ENCODE data around the gene CXXC1.
"Not testable (repeated sequence)": the region's sequence is repeated elsewhere in the genome, so short reads cannot be mapped to it uniquely, and the experiment has no call there.

Gene CXXC1

GRCh38 chr18:50249576-50249975 lies 37.9 kb downstream of the CXXC1 start:
- H2AFZ ChIP-seq (ENCODE audit: low read depth), result no peak overlapping the region
- no peaks in the 10 kb centered on the region for H3K79me2 ChIP-seq (ENCODE audit: insufficient read depth, low read depth)
- no peaks in the 10 kb centered on the region for H3K36me3 ChIP-seq (ENCODE audit: insufficient read depth)
- H3K27ac ChIP-seq, result no peak overlapping the region
- H3K4me3 ChIP-seq (IDR thresholded peaks at IDR 0.05; ENCODE audit: insufficient read depth, low read depth, low read length), result no peak overlapping the region
- H3K4me2 ChIP-seq, result no peak overlapping the region
- no peaks in the 10 kb centered on the region for H3K4me1 ChIP-seq (ENCODE audit: low read depth, poor library complexity, severe bottlenecking)
- no peaks in the 10 kb centered on the region for H3K27me3 ChIP-seq (ENCODE audit: insufficient read depth, low read depth)
- H4K20me1 ChIP-seq (ENCODE audit: insufficient read depth), result no peaks in the 10 kb centered on the region
- TF ChIP-seq CTCF (conservative IDR thresholded peaks at IDR 0.05; ENCODE audit: low read depth, low read length), result no peak
- no peak overlapping the region for H3K9ac ChIP-seq

GRCh38 chr18:50247561-50247960 lies 39.9 kb downstream of the CXXC1 start:
- no peak overlapping the region for H2AFZ ChIP-seq (ENCODE audit: low read depth)

GRCh38 chr18:50241768-50242167 lies 45.7 kb downstream of the CXXC1 start:
- not testable (repeated sequence) for H2AFZ ChIP-seq (ENCODE audit: low read depth); H3K27ac ChIP-seq; H3K4me1 ChIP-seq (ENCODE audit: low read depth, poor library complexity, severe bottlenecking); H3K4me3 ChIP-seq (IDR thresholded peaks at IDR 0.05; ENCODE audit: insufficient read depth, low read depth, low read length); H3K4me2 ChIP-seq; H3K27me3 ChIP-seq (ENCODE audit: insufficient read depth, low read depth); H3K9ac ChIP-seq; H4K20me1 ChIP-seq (ENCODE audit: insufficient read depth); H3K36me3 ChIP-seq (ENCODE audit: insufficient read depth); H3K79me2 ChIP-seq (ENCODE audit: insufficient read depth, low read depth)

More at GRCh38 chr18:50247561-50247960, 39.9 kb downstream of the CXXC1 start:
- Histone ChIP-seq H3K4me1 (ENCODE audit: low read depth, poor library complexity, severe bottlenecking) (no peaks in the 10 kb centered on the region), H3K9ac (no peak overlapping the region), H3K27ac (no peak overlapping the region), H3K4me2 (no peak overlapping the region), H3K4me3 (IDR thresholded peaks at IDR 0.05; ENCODE audit: insufficient read depth, low read depth, low read length) (no peak overlapping the region), H3K79me2 (ENCODE audit: insufficient read depth, low read depth) (no peaks in the 10 kb centered on the region), H4K20me1 (ENCODE audit: insufficient read depth) (no peaks in the 10 kb centered on the region), H3K36me3 (ENCODE audit: insufficient read depth) (no peaks in the 10 kb centered on the region), H3K27me3 (ENCODE audit: insufficient read depth, low read depth) (no peaks in the 10 kb centered on the region)
- no peak for TF ChIP-seq CTCF (conservative IDR thresholded peaks at IDR 0.05; ENCODE audit: low read depth, low read length)

GRCh38 chr18:50240080-50240563 lies 47.4 kb downstream of the CXXC1 start:
- no peak overlapping the region for H3K27ac ChIP-seq
- H3K4me1 ChIP-seq (ENCODE audit: low read depth, poor library complexity, severe bottlenecking), result no peaks in the 10 kb centered on the region
- TF ChIP-seq CTCF (conservative IDR thresholded peaks at IDR 0.05; ENCODE audit: low read depth, low read length), result no peak
- no peak overlapping the region for H3K4me2 ChIP-seq
- H3K36me3 ChIP-seq (ENCODE audit: insufficient read depth), result no peaks in the 10 kb centered on the region
- H3K9ac ChIP-seq, result no peak overlapping the region
- no peaks in the 10 kb centered on the region for H4K20me1 ChIP-seq (ENCODE audit: insufficient read depth)
- H3K79me2 ChIP-seq (ENCODE audit: insufficient read depth, low read depth), result no peaks in the 10 kb centered on the region
- no peaks in the 10 kb centered on the region for H3K27me3 ChIP-seq (ENCODE audit: insufficient read depth, low read depth)
- H3K4me3 ChIP-seq (IDR thresholded peaks at IDR 0.05; ENCODE audit: insufficient read depth, low read depth, low read length), result no peak overlapping the region
- no peak overlapping the region for H2AFZ ChIP-seq (ENCODE audit: low read depth)

- Histone ChIP-seq H4K20me1 (ENCODE audit: insufficient read depth) (no peaks in the 10 kb centered on the region), H2AFZ (ENCODE audit: low read depth) (no peak overlapping the region), H3K4me3 (IDR thresholded peaks at IDR 0.05; ENCODE audit: insufficient read depth, low read depth, low read length) (no peak overlapping the region), H3K27ac (no peak overlapping the region), H3K4me2 (no peak overlapping the region), H3K4me1 (ENCODE audit: low read depth, poor library complexity, severe bottlenecking) (no peaks in the 10 kb centered on the region), H3K27me3 (ENCODE audit: insufficient read depth, low read depth) (no peaks in the 10 kb centered on the region), H3K9ac (no peak overlapping the region), H3K36me3 (ENCODE audit: insufficient read depth) (no peaks in the 10 kb centered on the region), H3K79me2 (ENCODE audit: insufficient read depth, low read depth) (no peaks in the 10 kb centered on the region)
- TF ChIP-seq CTCF (conservative IDR thresholded peaks at IDR 0.05; ENCODE audit: low read depth, low read length), result no peak
Observed at GRCh38 chr18:50232419-50232818, 55.1 kb downstream of the CXXC1 start.

Measured in KMS-11 (cell line).